H54 (cell line): ENCODE measurements around the gene ZNF467.

Experiments
- DNase-seq: peaks from one replicate; pipeline ENCODE4 v3.0.0; 2011; ENCODE audit warnings: low spot score, mixed read lengths; ENCODE audit not compliant: insufficient read length
- FAIRE-seq: peaks from 3 replicates; lab custom pipeline; 2011; peaks lifted over from hg19 to GRCh38; lab: Jason Lieb, UNC
- POLR2A ChIP-seq: IDR thresholded peaks from 2 replicates; pipeline ENCODE4 v1.6.1; 2011; ENCODE audit warnings: low read depth, mild to moderate bottlenecking, low read length

ZNF467 gene

GRCh38 chr7:149723082-149723767 is 50.2 kb downstream of the ZNF467 start:
- FAIRE-seq (no peak), DNase-seq (no peak)
- TF ChIP-seq POLR2A: no peak

GRCh38 chr7:149722356-149722957 is 50.9 kb downstream of the ZNF467 start:
- TF ChIP-seq POLR2A: no peak
- DNase-seq (no peak), FAIRE-seq (no peak)

- no peak for TF ChIP-seq POLR2A
- FAIRE-seq (no peak), DNase-seq (no peak)
Measured at GRCh38 chr7:149721084-149721601, 52.2 kb downstream of the ZNF467 start.

- FAIRE-seq (no peak), DNase-seq (no peak)
Measured at GRCh38 chr7:149720372-149721083, 52.9 kb downstream of the ZNF467 start.

GRCh38 chr7:149719912-149720335 is 53.5 kb downstream of the ZNF467 start:
- no peak for TF ChIP-seq POLR2A
- FAIRE-seq: no peak
- DNase-seq: no peak

More at GRCh38 chr7:149720372-149721083, 52.9 kb downstream of the ZNF467 start:
- TF ChIP-seq POLR2A: no peak

GRCh38 chr7:149719050-149719899 is 54.1 kb downstream of the ZNF467 start:
- DNase-seq (no peak), FAIRE-seq (no peak)
- no peak for TF ChIP-seq POLR2A

- DNase-seq (no peak), FAIRE-seq (no peak)
- TF ChIP-seq POLR2A: no peak
Measured at GRCh38 chr7:149718730-149719049, 54.7 kb downstream of the ZNF467 start.

- DNase-seq: no peak
- TF ChIP-seq POLR2A: no peak
- FAIRE-seq: no peak
Measured at GRCh38 chr7:149717481-149717880, 55.9 kb downstream of the ZNF467 start.

GRCh38 chr7:149716932-149717307 is 56.5 kb downstream of the ZNF467 start:
- no peak for DNase-seq
- FAIRE-seq: no peak

GRCh38 chr7:149716007-149716931 is 57.1 kb downstream of the ZNF467 start:
- DNase-seq (no peak), FAIRE-seq (no peak)
- no peak for TF ChIP-seq POLR2A

More at GRCh38 chr7:149716932-149717307, 56.5 kb downstream of the ZNF467 start:
- TF ChIP-seq POLR2A: no peak

- no peak for FAIRE-seq
- no peak for DNase-seq
- no peak for TF ChIP-seq POLR2A
Measured at GRCh38 chr7:149715476-149715875, 57.9 kb downstream of the ZNF467 start.

- peak; percentile 32; the same call in 1 of the 2 replicates for TF ChIP-seq POLR2A
- no peak for DNase-seq
- FAIRE-seq: no peak
Measured at GRCh38 chr7:149714910-149715471, 58.4 kb downstream of the ZNF467 start.
